ENCODE data around the gene ENTR1.

- TF ChIP-seq CTCF (IDR thresholded peaks at IDR 0.05) (no peak), POLR2A (IDR thresholded peaks at IDR 0.05) (no peak), POLR2AphosphoS5 (IDR thresholded peaks at IDR 0.05) (no peak)
Measured at GRCh38 chr9:136429075-136429628, 18.7 kb upstream of the ENTR1 start.
